ENCODE results near the gene GOPC. TPM values are rescaled to one million over a fixed set of nuclear protein-coding genes. Genes with fewer than 3 reads are reported as not detected.
"Not testable (repeated sequence)": the region's sequence is repeated elsewhere in the genome, so short reads cannot be mapped to it uniquely, and the experiment has no call there.

GOPC gene
- 24.1 and 27.3 TPM in 2 replicates for total RNA-seq

- DNase-seq (ENCODE audit: extremely low read depth, low read depth, low spot score): peak; percentile 90
These were observed at the start of gene GOPC for GRCh38 chr6:117602151-117602898. Gene GOPC (minus strand): TSS chr6:117602511. CDS start chr6:117602288, 223 bp downstream.

GRCh38 chr6:117651984-117652383, 49.7 kb upstream of the GOPC start:
- not testable (repeated sequence) for DNase-seq (ENCODE audit: extremely low read depth, low read depth, low spot score)

GRCh38 chr6:117642976-117643375, 40.7 kb upstream of the GOPC start:
- DNase-seq (ENCODE audit: extremely low read depth, low read depth, low spot score): no peak

GRCh38 chr6:117637770-117638169, 35.5 kb upstream of the GOPC start:
- DNase-seq (ENCODE audit: extremely low read depth, low read depth, low spot score): no peak

GRCh38 chr6:117629119-117629660, 26.9 kb upstream of the GOPC start:
- no peak for DNase-seq (ENCODE audit: extremely low read depth, low read depth, low spot score)

GRCh38 chr6:117627533-117627932, 25.2 kb upstream of the GOPC start:
- DNase-seq (ENCODE audit: extremely low read depth, low read depth, low spot score): no peak

- no peak for DNase-seq (ENCODE audit: extremely low read depth, low read depth, low spot score)
These were observed 22.7 kb upstream of the GOPC start for GRCh38 chr6:117624869-117625481.

GRCh38 chr6:117619178-117619577, 16.9 kb upstream of the GOPC start:
- DNase-seq (ENCODE audit: extremely low read depth, low read depth, low spot score): no peak

- no peak for DNase-seq (ENCODE audit: extremely low read depth, low read depth, low spot score)
These were observed 15.1 kb upstream of the GOPC start for GRCh38 chr6:117617210-117618035.

- DNase-seq (ENCODE audit: extremely low read depth, low read depth, low spot score): no peak
These were observed 14.3 kb upstream of the GOPC start for GRCh38 chr6:117616391-117617209.

GRCh38 chr6:117615750-117616390, 13.6 kb upstream of the GOPC start:
- no peak for DNase-seq (ENCODE audit: extremely low read depth, low read depth, low spot score)

- no peak for DNase-seq (ENCODE audit: extremely low read depth, low read depth, low spot score)
These were observed 11.7 kb upstream of the GOPC start for GRCh38 chr6:117613920-117614560.

- DNase-seq (ENCODE audit: extremely low read depth, low read depth, low spot score): no peak
These were observed 5.2 kb upstream of the GOPC start for GRCh38 chr6:117607511-117607910.

GRCh38 chr6:117605169-117605826, 3.0 kb upstream of the GOPC start:
- DNase-seq (ENCODE audit: extremely low read depth, low read depth, low spot score): peak; percentile 68

- DNase-seq (ENCODE audit: extremely low read depth, low read depth, low spot score): no peak
These were observed 1.5 kb upstream of the GOPC start for GRCh38 chr6:117603821-117604220.

- DNase-seq (ENCODE audit: extremely low read depth, low read depth, low spot score): no peak
These were observed 733 bp upstream of the GOPC start for GRCh38 chr6:117602899-117603588.

- no peak for DNase-seq (ENCODE audit: extremely low read depth, low read depth, low spot score)
These were observed 530 bp downstream of the GOPC start for GRCh38 chr6:117601811-117602150.

GRCh38 chr6:117600008-117600743, 2.1 kb downstream of the GOPC start:
- DNase-seq (ENCODE audit: extremely low read depth, low read depth, low spot score): no peak

Data from glomerular endothelial cell (primary cell).